ENCODE measurements around the gene MRFAP1.

- no peak for TF ChIP-seq POLR2A (IDR thresholded peaks at IDR 0.05)
- TF ChIP-seq, protein P1, sequence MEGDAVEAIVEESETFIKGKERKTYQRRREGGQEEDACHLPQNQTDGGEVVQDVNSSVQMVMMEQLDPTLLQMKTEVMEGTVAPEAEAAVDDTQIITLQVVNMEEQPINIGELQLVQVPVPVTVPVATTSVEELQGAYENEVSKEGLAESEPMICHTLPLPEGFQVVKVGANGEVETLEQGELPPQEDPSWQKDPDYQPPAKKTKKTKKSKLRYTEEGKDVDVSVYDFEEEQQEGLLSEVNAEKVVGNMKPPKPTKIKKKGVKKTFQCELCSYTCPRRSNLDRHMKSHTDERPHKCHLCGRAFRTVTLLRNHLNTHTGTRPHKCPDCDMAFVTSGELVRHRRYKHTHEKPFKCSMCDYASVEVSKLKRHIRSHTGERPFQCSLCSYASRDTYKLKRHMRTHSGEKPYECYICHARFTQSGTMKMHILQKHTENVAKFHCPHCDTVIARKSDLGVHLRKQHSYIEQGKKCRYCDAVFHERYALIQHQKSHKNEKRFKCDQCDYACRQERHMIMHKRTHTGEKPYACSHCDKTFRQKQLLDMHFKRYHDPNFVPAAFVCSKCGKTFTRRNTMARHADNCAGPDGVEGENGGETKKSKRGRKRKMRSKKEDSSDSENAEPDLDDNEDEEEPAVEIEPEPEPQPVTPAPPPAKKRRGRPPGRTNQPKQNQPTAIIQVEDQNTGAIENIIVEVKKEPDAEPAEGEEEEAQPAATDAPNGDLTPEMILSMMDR (IDR thresholded peaks at IDR 0.05): no peak
Measured at GRCh38 chr4:6601661-6602250, 38.7 kb upstream of the MRFAP1 start.
